AG04450 (cell line): Measurements from ENCODE around the gene LACTBL1. TPM values are rescaled to one million over a fixed set of nuclear protein-coding genes. Genes with fewer than 3 reads are reported as not detected.

Experiments
- CTCF ChIA-PET: fragments of 300-600, 350-600 bp; formaldehyde crosslinking; extraction: SDS; loops from one replicate; lab custom pipeline; 2022; ENCODE audit warnings: antibody characterized with exemption, inconsistent platforms; lab: Charles Lee
- POLR2A ChIA-PET: fragments of 350-600 bp; formaldehyde crosslinking; extraction: SDS; loops from one replicate; lab custom pipeline; 2021; ENCODE audit warnings: antibody characterized with exemption, inconsistent platforms; lab: Yijun Ruan, JAX
- DNase-seq: peaks from one replicate; pipeline ENCODE4 v3.0.0-alpha.2; 2011; ENCODE audit warnings: low read depth, low spot score
- H3K27ac ChIP-seq: one replicate; pipeline ENCODE4 v1.5.1; 2012; ENCODE audit warnings: low read depth, low read length, control low read depth
- H3K27me3 ChIP-seq: one replicate; pipeline ENCODE4 v1.6.0; 2012; ENCODE audit warnings: low read length; ENCODE audit not compliant: control insufficient read depth, insufficient read depth
- H3K4me3 ChIP-seq: 2 replicates; pipeline ENCODE4 v1.5.1; 2011; ENCODE audit warnings: mild to moderate bottlenecking, low read depth, low read length, control low read depth
- H3K9me3 ChIP-seq: 2 replicates; pipeline ENCODE4 v1.5.1; 2012; ENCODE audit warnings: low read length; ENCODE audit not compliant: control insufficient read depth, insufficient read depth
- CTCF ChIP-seq: IDR thresholded peaks from 2 replicates; pipeline ENCODE4 v1.5.1; 2011; ENCODE audit warnings: low read depth, low read length, control low read depth, inconsistent platforms
- polyA plus RNA-seq: library from polyadenylated mRNA; depleted of rRNA; stranded (reverse); fragments of >200 nt; gene quantifications from 2 replicates; pipeline ENCODE4 v1.2.3, GENCODE V29; 2011

LACTBL1 gene
- polyA plus RNA-seq, 1 experiment = not detected

GRCh38 chr1:22932803-22933470, 39.7 kb downstream of the LACTBL1 start:
- Histone ChIP-seq H3K27ac (no peak overlapping the region), H3K27me3 (peaks cover 11% of the 10 kb centered on the region), H3K9me3 (peaks cover 9% of the 10 kb centered on the region; the same call in 1 of the 2 replicates), H3K4me3 (no peak overlapping the region)
- ChIA-PET CTCF (interaction anchor here (1.0 to 5.5 kb wide), 3 partner anchors 229 to 260 kb away, joined by 3 to 85 read pairs (median 7); no protein-coding TSS in a partner anchor), POLR2A (no interaction called here)
- TF ChIP-seq CTCF = no peak
- DNase-seq = no peak

DNA sequence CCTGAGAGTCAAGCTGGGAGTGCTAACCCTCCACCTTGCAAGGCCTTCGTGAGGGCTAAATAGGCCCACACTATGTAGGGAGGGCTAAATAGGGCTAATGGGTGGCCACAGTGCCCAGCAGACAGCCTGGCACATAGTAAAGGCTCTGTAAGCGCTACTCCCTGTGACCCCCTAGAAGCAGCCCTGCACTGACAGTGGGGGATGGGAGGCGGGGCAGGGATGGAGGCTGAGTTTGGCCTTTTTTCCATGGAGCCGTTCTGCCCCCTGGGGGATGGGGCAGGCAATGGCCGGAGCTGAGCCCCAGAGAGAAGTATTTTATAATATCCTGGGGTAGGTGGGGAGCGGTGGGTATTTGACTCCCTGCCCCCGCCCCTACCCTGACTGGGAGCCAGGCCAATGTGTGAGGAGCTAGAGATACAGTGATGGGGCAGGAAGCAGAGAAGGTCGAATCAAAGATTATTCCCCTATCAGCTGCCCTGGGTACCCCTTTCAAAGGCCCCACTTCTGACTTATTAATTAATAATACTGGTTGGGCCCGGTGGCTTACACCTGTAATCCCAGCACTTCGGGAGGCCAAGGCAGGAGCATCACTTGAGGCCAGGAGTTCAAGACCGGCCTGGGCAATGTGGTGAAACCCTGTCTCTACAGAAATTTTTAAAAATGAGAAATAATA, 42.3 kb downstream of the LACTBL1 start:
- CTCF ChIA-PET = interaction anchor here (0.6 to 5.5 kb wide), 23 partner anchors 9 to 509 kb away, joined by 3 to 85 read pairs (median 4); partner anchors contain the start of genes C1QB and HTR1D
- no peak for DNase-seq
- peaks cover 12% of the 10 kb centered on the region for H3K27me3 ChIP-seq

DNA sequence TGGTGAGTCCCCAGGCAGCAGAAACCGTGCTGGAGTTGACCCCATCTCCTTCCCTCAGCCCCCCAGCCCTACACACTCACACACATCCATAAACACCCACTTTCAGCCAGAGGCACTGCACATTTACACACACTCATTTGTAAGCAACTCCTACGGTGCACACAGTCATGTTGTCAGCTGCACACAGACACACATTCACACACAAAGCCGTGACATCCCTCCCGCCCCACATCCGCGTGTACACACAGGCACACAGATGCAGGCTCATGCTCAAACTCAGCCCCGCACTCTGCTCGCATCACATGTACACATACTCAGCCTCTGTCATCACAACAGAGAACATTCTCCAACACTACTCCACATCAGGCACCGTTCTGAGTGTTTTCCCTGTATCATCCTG, 47.6 kb downstream of the LACTBL1 start:
- no peak for TF ChIP-seq CTCF
- Histone ChIP-seq H3K4me3 (no peak overlapping the region), H3K27me3 (peaks cover 6% of the 10 kb centered on the region), H3K9me3 (peaks cover 7% of the 10 kb centered on the region), H3K27ac (no peak overlapping the region)
- CTCF ChIA-PET = interaction anchor here (0.6 kb wide), 1 partner anchor 393 kb away, joined by 3 read pairs; no protein-coding TSS in a partner anchor
- POLR2A ChIA-PET = no interaction called here
- no peak for DNase-seq

More for the DNA sequence above, 42.3 kb downstream of the LACTBL1 start:
- no peak overlapping the region for H3K27ac ChIP-seq
- no peak overlapping the region for H3K4me3 ChIP-seq
- peaks cover 4% of the 10 kb centered on the region; the same call in 1 of the 2 replicates for H3K9me3 ChIP-seq
- TF ChIP-seq CTCF = peak; percentile 85
- POLR2A ChIA-PET = interaction anchor here (0.5 kb wide), 1 partner anchor 59 kb away, joined by 3 read pairs; no protein-coding TSS in a partner anchor

DNA sequence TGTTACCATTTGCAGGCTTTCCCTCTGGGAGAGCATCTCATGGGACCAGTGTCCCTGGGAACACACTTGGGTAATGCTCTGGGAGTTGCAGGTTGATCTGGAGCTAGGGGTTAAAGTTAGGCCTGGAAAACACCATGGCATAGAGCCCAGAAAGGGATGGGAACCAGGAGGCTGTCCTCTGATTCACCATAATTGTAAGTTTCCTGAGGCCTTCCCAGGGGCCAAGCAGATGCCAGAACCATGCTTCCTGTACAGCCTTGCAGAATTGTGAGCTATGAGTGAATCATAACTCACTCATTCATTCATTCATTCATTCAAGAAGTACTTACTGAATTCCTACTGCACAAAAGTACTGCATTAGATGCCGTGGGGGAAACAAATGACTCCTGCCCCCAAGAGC, 50.0 kb downstream of the LACTBL1 start:
- CTCF ChIA-PET = no interaction called here
- H3K27me3 ChIP-seq = peaks cover 3% of the 10 kb centered on the region
- no peak overlapping the region for H3K4me3 ChIP-seq
- H3K27ac ChIP-seq = no peak overlapping the region
- POLR2A ChIA-PET = no interaction called here
- no peak for DNase-seq
- peaks cover 7% of the 10 kb centered on the region for H3K9me3 ChIP-seq
- TF ChIP-seq CTCF = no peak
